H1 (cell line): ENCODE results near the gene FGFR2. TPM values are rescaled to one million over a fixed set of nuclear protein-coding genes. Genes with fewer than 3 reads are reported as not detected.

Experiments
- CHD2 ChIP-seq: IDR thresholded peaks from 2 replicates; pipeline ENCODE4 v1.6.1; 2012; ENCODE audit warnings: low read length, improper control_type of control experiment
- FOSL1 ChIP-seq: IDR thresholded peaks from 2 replicates; pipeline ENCODE4 v1.6.1; 2011; ENCODE audit warnings: mild to moderate bottlenecking, low read depth, low read length, moderate library complexity; ENCODE audit not compliant: insufficient read depth
- GTF2F1 ChIP-seq: IDR thresholded peaks from 2 replicates; pipeline ENCODE4 v1.6.1; 2012; ENCODE audit warnings: low read depth, low read length, improper control_type of control experiment, borderline replicate concordance
- HDAC2 ChIP-seq, 2 experiments: fragments of 300-600 bp in 1 of 2; sonication (generic) in 1 of 2; IDR thresholded peaks; 2 replicates each; pipeline ENCODE4 v1.6.1; 2011 to 2012; ENCODE audit warnings: low read depth in 2 of 2, low read length in 2 of 2, mild to moderate bottlenecking in 2 of 2, moderate library complexity in 2 of 2, borderline replicate concordance in 1 of 2, inconsistent platforms in 1 of 2
- SP1 ChIP-seq: IDR thresholded peaks from 2 replicates; pipeline ENCODE4 v1.6.1; 2011; ENCODE audit warnings: low read depth, low read length
- polyA plus RNA-seq, 7 experiments: library from polyadenylated mRNA; depleted of rRNA in 3 of 7; stranded (reverse) in 5 of 7; unstranded in 2 of 7; fragments of >200 nt in 5 of 7; fragments of 200-250 nt in 2 of 7; gene quantifications; 1 replicate in 5 of 7; 2 replicates in 1 of 7; 4 replicates in 1 of 7; pipeline versions ENCODE4 v1.2.1 to v1.2.3, GENCODE V29; 2011 to 2013; ENCODE audit warnings: missing spikeins in 2 of 7, mixed read lengths in 2 of 7
- total RNA-seq: library from RNA; stranded (reverse); fragmentation: NEBNext Ultra II Directional; extraction: Animal tissue kit (Norgen Biotek cat#: 25700); gene quantifications from 2 replicates; pipeline ENCODE4 v1.2.1, GENCODE V29; 2021
- TF ChIP-seq, protein P1 (sequence below): fragments of 300-600 bp; sonication (generic); IDR thresholded peaks from 2 replicates; pipeline ENCODE4 v1.7.1; 2012; ENCODE audit warnings: low read length, moderate library complexity, mild to moderate bottlenecking, inconsistent platforms; ENCODE audit not compliant: insufficient replicate concordance

FGFR2 gene
- total and polyA plus RNA-seq, 2 of the 8 experiments (the other 6 are each of a cell fraction or from before 2014, with no cell fraction given), result 50.2 to 81.2 TPM

- TF ChIP-seq FOSL1 (no peak), GTF2F1 (no peak), CHD2 (no peak), SP1 (no peak), HDAC2 (IDR thresholded peaks at IDR 0.05; ENCODE audit: borderline replicate concordance in 1 of 2, low read depth in 2 of 2, low read length in 2 of 2) (no peak)
- TF ChIP-seq, protein P1, sequence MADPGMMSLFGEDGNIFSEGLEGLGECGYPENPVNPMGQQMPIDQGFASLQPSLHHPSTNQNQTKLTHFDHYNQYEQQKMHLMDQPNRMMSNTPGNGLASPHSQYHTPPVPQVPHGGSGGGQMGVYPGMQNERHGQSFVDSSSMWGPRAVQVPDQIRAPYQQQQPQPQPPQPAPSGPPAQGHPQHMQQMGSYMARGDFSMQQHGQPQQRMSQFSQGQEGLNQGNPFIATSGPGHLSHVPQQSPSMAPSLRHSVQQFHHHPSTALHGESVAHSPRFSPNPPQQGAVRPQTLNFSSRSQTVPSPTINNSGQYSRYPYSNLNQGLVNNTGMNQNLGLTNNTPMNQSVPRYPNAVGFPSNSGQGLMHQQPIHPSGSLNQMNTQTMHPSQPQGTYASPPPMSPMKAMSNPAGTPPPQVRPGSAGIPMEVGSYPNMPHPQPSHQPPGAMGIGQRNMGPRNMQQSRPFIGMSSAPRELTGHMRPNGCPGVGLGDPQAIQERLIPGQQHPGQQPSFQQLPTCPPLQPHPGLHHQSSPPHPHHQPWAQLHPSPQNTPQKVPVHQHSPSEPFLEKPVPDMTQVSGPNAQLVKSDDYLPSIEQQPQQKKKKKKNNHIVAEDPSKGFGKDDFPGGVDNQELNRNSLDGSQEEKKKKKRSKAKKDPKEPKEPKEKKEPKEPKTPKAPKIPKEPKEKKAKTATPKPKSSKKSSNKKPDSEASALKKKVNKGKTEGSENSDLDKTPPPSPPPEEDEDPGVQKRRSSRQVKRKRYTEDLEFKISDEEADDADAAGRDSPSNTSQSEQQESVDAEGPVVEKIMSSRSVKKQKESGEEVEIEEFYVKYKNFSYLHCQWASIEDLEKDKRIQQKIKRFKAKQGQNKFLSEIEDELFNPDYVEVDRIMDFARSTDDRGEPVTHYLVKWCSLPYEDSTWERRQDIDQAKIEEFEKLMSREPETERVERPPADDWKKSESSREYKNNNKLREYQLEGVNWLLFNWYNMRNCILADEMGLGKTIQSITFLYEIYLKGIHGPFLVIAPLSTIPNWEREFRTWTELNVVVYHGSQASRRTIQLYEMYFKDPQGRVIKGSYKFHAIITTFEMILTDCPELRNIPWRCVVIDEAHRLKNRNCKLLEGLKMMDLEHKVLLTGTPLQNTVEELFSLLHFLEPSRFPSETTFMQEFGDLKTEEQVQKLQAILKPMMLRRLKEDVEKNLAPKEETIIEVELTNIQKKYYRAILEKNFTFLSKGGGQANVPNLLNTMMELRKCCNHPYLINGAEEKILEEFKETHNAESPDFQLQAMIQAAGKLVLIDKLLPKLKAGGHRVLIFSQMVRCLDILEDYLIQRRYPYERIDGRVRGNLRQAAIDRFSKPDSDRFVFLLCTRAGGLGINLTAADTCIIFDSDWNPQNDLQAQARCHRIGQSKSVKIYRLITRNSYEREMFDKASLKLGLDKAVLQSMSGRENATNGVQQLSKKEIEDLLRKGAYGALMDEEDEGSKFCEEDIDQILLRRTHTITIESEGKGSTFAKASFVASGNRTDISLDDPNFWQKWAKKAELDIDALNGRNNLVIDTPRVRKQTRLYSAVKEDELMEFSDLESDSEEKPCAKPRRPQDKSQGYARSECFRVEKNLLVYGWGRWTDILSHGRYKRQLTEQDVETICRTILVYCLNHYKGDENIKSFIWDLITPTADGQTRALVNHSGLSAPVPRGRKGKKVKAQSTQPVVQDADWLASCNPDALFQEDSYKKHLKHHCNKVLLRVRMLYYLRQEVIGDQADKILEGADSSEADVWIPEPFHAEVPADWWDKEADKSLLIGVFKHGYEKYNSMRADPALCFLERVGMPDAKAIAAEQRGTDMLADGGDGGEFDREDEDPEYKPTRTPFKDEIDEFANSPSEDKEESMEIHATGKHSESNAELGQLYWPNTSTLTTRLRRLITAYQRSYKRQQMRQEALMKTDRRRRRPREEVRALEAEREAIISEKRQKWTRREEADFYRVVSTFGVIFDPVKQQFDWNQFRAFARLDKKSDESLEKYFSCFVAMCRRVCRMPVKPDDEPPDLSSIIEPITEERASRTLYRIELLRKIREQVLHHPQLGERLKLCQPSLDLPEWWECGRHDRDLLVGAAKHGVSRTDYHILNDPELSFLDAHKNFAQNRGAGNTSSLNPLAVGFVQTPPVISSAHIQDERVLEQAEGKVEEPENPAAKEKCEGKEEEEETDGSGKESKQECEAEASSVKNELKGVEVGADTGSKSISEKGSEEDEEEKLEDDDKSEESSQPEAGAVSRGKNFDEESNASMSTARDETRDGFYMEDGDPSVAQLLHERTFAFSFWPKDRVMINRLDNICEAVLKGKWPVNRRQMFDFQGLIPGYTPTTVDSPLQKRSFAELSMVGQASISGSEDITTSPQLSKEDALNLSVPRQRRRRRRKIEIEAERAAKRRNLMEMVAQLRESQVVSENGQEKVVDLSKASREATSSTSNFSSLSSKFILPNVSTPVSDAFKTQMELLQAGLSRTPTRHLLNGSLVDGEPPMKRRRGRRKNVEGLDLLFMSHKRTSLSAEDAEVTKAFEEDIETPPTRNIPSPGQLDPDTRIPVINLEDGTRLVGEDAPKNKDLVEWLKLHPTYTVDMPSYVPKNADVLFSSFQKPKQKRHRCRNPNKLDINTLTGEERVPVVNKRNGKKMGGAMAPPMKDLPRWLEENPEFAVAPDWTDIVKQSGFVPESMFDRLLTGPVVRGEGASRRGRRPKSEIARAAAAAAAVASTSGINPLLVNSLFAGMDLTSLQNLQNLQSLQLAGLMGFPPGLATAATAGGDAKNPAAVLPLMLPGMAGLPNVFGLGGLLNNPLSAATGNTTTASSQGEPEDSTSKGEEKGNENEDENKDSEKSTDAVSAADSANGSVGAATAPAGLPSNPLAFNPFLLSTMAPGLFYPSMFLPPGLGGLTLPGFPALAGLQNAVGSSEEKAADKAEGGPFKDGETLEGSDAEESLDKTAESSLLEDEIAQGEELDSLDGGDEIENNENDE, result no peak
Measured at GRCh38 chr10:121449482-121449924, 148.7 kb downstream of the FGFR2 start (continued).
